ENCODE measurements around the gene LIMCH1. TPM values are rescaled to one million over a fixed set of nuclear protein-coding genes. Genes with fewer than 3 reads are reported as not detected.

Gene LIMCH1
- total RNA-seq, 4 donors from 2014 or later, result 57.6 to 106 (median 90.5) TPM

DNA sequence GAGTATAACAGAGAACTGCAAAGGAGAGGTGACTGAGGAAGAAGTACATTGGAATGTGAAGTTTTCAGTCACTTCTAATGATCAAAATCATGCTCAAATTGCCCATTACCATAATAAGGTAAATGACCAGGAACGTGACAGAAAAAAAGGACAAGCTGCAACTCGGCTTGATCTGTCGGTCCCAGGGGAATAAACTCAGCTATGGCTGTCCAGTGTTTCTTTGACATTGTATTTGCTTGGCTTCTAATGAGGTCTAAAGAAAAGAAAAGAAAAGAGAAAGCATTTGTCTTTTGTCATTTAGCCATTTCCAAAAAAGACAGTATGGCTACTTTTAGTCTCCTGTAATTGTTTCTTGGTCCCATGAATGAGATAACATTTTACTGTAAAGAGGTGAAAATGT lies 185.3 kb downstream of the LIMCH1 start:
- no peaks in the 10 kb centered on the region for H3K36me3 ChIP-seq
- H3K4me1 ChIP-seq, result no peaks in the 10 kb centered on the region
- 75 to 77% methylated on average over 3 of the region's 3 CpGs for WGBS, 2 donors
- no peak overlapping the region for H3K4me3 ChIP-seq
- H3K9me3 ChIP-seq, result peaks cover 0 to 10% (median 0%) of the 10 kb centered on the region in 4 donors
- H3K27me3 ChIP-seq, result no peaks in the 10 kb centered on the region
- no peak for DNase-seq (ENCODE audit: low spot score in 2 of 2)
- TF ChIP-seq EP300 (IDR thresholded peaks at IDR 0.05) (no peak), POLR2A (IDR thresholded peaks at IDR 0.05) (no peak)
- TF ChIP-seq, protein P1, sequence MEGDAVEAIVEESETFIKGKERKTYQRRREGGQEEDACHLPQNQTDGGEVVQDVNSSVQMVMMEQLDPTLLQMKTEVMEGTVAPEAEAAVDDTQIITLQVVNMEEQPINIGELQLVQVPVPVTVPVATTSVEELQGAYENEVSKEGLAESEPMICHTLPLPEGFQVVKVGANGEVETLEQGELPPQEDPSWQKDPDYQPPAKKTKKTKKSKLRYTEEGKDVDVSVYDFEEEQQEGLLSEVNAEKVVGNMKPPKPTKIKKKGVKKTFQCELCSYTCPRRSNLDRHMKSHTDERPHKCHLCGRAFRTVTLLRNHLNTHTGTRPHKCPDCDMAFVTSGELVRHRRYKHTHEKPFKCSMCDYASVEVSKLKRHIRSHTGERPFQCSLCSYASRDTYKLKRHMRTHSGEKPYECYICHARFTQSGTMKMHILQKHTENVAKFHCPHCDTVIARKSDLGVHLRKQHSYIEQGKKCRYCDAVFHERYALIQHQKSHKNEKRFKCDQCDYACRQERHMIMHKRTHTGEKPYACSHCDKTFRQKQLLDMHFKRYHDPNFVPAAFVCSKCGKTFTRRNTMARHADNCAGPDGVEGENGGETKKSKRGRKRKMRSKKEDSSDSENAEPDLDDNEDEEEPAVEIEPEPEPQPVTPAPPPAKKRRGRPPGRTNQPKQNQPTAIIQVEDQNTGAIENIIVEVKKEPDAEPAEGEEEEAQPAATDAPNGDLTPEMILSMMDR (IDR thresholded peaks at IDR 0.05), result no peak
- no peak overlapping the region for H3K27ac ChIP-seq

DNA sequence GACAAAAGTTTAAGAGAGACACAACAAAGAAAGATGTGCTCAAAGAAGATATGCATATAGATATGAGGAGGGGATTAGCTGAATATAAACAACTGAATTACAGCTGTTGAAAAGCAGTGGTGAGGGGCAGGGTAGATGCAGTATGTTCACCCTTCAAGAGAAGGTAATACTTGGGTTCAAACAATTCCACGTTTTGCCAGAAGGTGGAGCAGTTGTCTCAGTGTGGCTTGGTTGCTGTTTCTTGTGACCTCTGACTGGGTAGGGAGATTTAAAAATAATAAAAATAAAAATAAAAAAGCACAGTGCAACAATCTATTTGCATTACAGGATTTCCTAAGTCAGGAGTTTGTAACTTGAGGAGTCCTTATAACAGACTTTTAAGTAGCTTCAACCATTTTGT lies 187.3 kb downstream of the LIMCH1 start:
- 0 to 9% methylated on average over 1 of the region's 1 CpG for WGBS, 2 donors

GRCh38 chr4:41727861-41728572 lies 190.1 kb downstream of the LIMCH1 start:
- Histone ChIP-seq H3K9me3 (peaks cover 0 to 10% (median 0%) of the 10 kb centered on the region in 4 donors), H3K36me3 (no peaks in the 10 kb centered on the region), H3K4me1 (no peaks in the 10 kb centered on the region), H3K27me3 (no peaks in the 10 kb centered on the region), H3K4me3 (no peak overlapping the region), H3K27ac (no peak overlapping the region)
- DNase-seq (ENCODE audit: low spot score in 2 of 2), result no peak
- no peak for TF ChIP-seq EP300 (IDR thresholded peaks at IDR 0.05)
- no peak for TF ChIP-seq POLR2A (IDR thresholded peaks at IDR 0.05)
- TF ChIP-seq, protein P1 (IDR thresholded peaks at IDR 0.05), result no peak
- 60 to 76% methylated on average over 4 of the region's 4 CpGs for WGBS, 2 donors

More for the DNA sequence above, 187.3 kb downstream of the LIMCH1 start:
- peaks cover 0 to 10% (median 0%) of the 10 kb centered on the region in 4 donors for H3K9me3 ChIP-seq
- TF ChIP-seq POLR2A (IDR thresholded peaks at IDR 0.05) (no peak), EP300 (IDR thresholded peaks at IDR 0.05) (no peak)
- TF ChIP-seq, protein P1 (IDR thresholded peaks at IDR 0.05), result no peak
- no peak for DNase-seq (ENCODE audit: low spot score in 2 of 2)
- H3K27me3 ChIP-seq, result no peaks in the 10 kb centered on the region
- H3K27ac ChIP-seq, result no peak overlapping the region
- H3K36me3 ChIP-seq, result no peaks in the 10 kb centered on the region
- H3K4me1 ChIP-seq, result no peaks in the 10 kb centered on the region
- H3K4me3 ChIP-seq, result no peak overlapping the region

DNA sequence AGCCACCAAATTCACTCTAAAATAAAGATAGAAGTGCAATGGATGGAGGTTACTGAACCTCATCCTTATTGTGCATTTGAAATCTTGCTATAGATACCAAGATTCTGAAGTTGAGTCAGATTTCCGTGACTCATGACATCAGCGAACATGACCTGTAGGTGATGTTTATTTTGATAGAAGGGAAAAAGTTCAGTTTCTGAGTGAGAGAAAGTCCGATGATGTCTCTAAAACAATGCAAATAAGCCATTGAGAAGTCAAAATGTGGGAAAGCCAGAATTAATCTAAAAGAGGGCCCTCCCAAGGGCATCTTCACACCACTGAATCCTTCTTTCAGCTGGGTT lies 190.6 kb downstream of the LIMCH1 start:
- Histone ChIP-seq H3K27ac (no peak overlapping the region), H3K36me3 (no peaks in the 10 kb centered on the region), H3K9me3 (peaks cover 0 to 10% (median 0%) of the 10 kb centered on the region in 4 donors), H3K4me1 (no peaks in the 10 kb centered on the region), H3K27me3 (no peaks in the 10 kb centered on the region), H3K4me3 (no peak overlapping the region)
- DNase-seq (ENCODE audit: low spot score in 2 of 2), result no peak
- TF ChIP-seq EP300 (IDR thresholded peaks at IDR 0.05), result no peak
- TF ChIP-seq POLR2A (IDR thresholded peaks at IDR 0.05), result no peak
- TF ChIP-seq, protein P1 (IDR thresholded peaks at IDR 0.05), result no peak
- WGBS, 2 donors, result 79 to 82% methylated on average over 3 of the region's 3 CpGs

- TF ChIP-seq EP300 (IDR thresholded peaks at IDR 0.05) (no peak), POLR2A (IDR thresholded peaks at IDR 0.05) (no peak)
- TF ChIP-seq, protein P1 (IDR thresholded peaks at IDR 0.05), result no peak
- no peaks in the 10 kb centered on the region for H3K9me3 ChIP-seq
- H3K36me3 ChIP-seq, result no peaks in the 10 kb centered on the region
- H3K4me3 ChIP-seq, result no peak overlapping the region
- WGBS, 2 donors, result 34 to 39% methylated on average over 12 of the region's 12 CpGs
- H3K27ac ChIP-seq, result no peak overlapping the region
- H3K4me1 ChIP-seq, result no peaks in the 10 kb centered on the region
- DNase-seq (ENCODE audit: low spot score in 2 of 2), result no peak
- peaks cover 0 to 10% of the 10 kb centered on the region in 2 donors for H3K27me3 ChIP-seq
Observed at GRCh38 chr4:41731569-41732126, 193.7 kb downstream of the LIMCH1 start.
